Keratinocyte (primary cell): ENCODE measurements around the gene AKAP8L.

Experiments
- CTCF ChIP-seq, 3 experiments: IDR thresholded peaks in 1 of 3; conservative IDR thresholded peaks in 1 of 3; optimal IDR thresholded peaks in 1 of 3; 2 replicates in 2 of 3; 3 replicates in 1 of 3; pipeline versions ENCODE3 to v1.5.1; 2011; ENCODE audit warnings: low read length in 3 of 3, mild to moderate bottlenecking in 3 of 3, moderate library complexity in 2 of 3, control low read depth in 1 of 3, inconsistent platforms in 1 of 3; ENCODE audit not compliant: insufficient read depth in 2 of 3; ENCODE audit errors: extremely low read depth in 1 of 3
- EZH2 ChIP-seq: IDR thresholded peaks from one replicate; pipeline ENCODE4 v1.6.1; 2012; ENCODE audit warnings: inconsistent platforms, mild to moderate bottlenecking, low read length, moderate library complexity

- TF ChIP-seq CTCF (optimal IDR thresholded peaks at IDR 0.05 in 1 of 3, IDR thresholded peaks at IDR 0.05 in 1 of 3, conservative IDR thresholded peaks at IDR 0.05 in 1 of 3; ENCODE audit: extremely low read depth in 1 of 3, insufficient read depth in 2 of 3, low read length in 3 of 3) (no peak), EZH2 (no peak)
Observed at GRCh38 chr19:15429825-15430467, 11.2 kb upstream of the AKAP8L start.
